Panc1 (cell line): Measurements from ENCODE around the gene USP6NL. TPM values are rescaled to one million over a fixed set of nuclear protein-coding genes. Genes with fewer than 3 reads are reported as not detected.

Source experiments
- ATAC-seq: fragments of 200-7000 bp; cut with Tn5 transposase; 2 replicates; pipeline ENCODE4 v1.9.1; 2020; ENCODE audit warnings: mild to moderate bottlenecking, moderate library complexity
- BruUV-seq: library from RNA; stranded (reverse); fragments of 400-500 nt; replicated peaks from 2 replicates; lab custom pipeline; 2021; lab: Mats Ljungman, UMichigan
- CTCF ChIA-PET: fragments of 300-600 bp; sonication (Branson Sonifier 250); formaldehyde crosslinking; loops from one replicate; lab custom pipeline; 2022; ENCODE audit warnings: antibody characterized with exemption; lab: Charles Lee
- POLR2A ChIA-PET: fragments of 300-600 bp; sonication (Branson Sonifier 250); formaldehyde crosslinking; loops from one replicate; lab custom pipeline; 2022; ENCODE audit warnings: antibody characterized with exemption; lab: Charles Lee
- DNase-seq: peaks from one replicate; pipeline ENCODE4 v3.0.0-alpha.2; 2010; ENCODE audit warnings: low read depth, low spot score
- H3K27ac ChIP-seq: 2 replicates; pipeline ENCODE4 v1.5.1; 2011; ENCODE audit warnings: mild to moderate bottlenecking, low read length, inconsistent platforms
- H3K27me3 ChIP-seq: fragments of 200-500 bp; sonication (Bioruptor generic); 2 replicates; pipeline ENCODE4 v1.6.0; 2014; ENCODE audit warnings: low read length, inconsistent platforms; ENCODE audit not compliant: control insufficient read depth, insufficient read depth
- H3K36me3 ChIP-seq: fragments of 200-500 bp; sonication (Bioruptor generic); 2 replicates; pipeline ENCODE4 v1.5.1; 2014; ENCODE audit warnings: inconsistent platforms, mild to moderate bottlenecking, low read length, moderate library complexity; ENCODE audit not compliant: control insufficient read depth, insufficient read depth
- H3K4me1 ChIP-seq: 2 replicates; pipeline ENCODE4 v1.5.1; 2011; ENCODE audit warnings: inconsistent platforms, mild to moderate bottlenecking, low read length, moderate library complexity; ENCODE audit not compliant: control insufficient read depth, insufficient read depth
- H3K4me3 ChIP-seq, 2 experiments: 2 replicates each; pipeline ENCODE4 v1.5.1; 2011 to 2012; ENCODE audit warnings: low read depth in 2 of 2, low read length in 2 of 2, mild to moderate bottlenecking in 2 of 2, inconsistent platforms in 1 of 2, moderate library complexity in 1 of 2
- H3K9me3 ChIP-seq: fragments of 200-500 bp; sonication (Bioruptor generic); 2 replicates; pipeline ENCODE4 v1.5.1; 2014; ENCODE audit warnings: low read depth, mild to moderate bottlenecking, inconsistent platforms, low read length, moderate library complexity; ENCODE audit not compliant: control insufficient read depth, insufficient read depth
- CTCF ChIP-seq: fragments of 450-650 bp; IDR thresholded peaks from 2 replicates; pipeline ENCODE4 v1.5.1; 2017; ENCODE audit warnings: mild to moderate bottlenecking
- POLR2AphosphoS5 ChIP-seq: IDR thresholded peaks from 2 replicates; pipeline ENCODE4 v1.6.1; 2012; ENCODE audit warnings: mild to moderate bottlenecking, low read depth, low read length, moderate library complexity
- REST ChIP-seq, 2 experiments: IDR thresholded peaks; 2 replicates each; pipeline ENCODE4 v1.6.1; 2011 to 2012; ENCODE audit warnings: low read depth in 2 of 2, control low read depth in 1 of 2, low read length in 1 of 2, mild to moderate bottlenecking in 1 of 2, moderate library complexity in 1 of 2; ENCODE audit not compliant: insufficient read depth in 1 of 2
- SIN3A ChIP-seq: IDR thresholded peaks from 2 replicates; pipeline ENCODE4 v1.6.1; 2012; ENCODE audit warnings: low read depth, mild to moderate bottlenecking, low read length, moderate library complexity, borderline replicate concordance; ENCODE audit not compliant: insufficient read depth
- TCF7L2 ChIP-seq: IDR thresholded peaks from 2 replicates; pipeline ENCODE4 v1.6.1; 2011; ENCODE audit warnings: mild to moderate bottlenecking, low read depth, low read length, inconsistent platforms
- in situ Hi-C: cut with HindIII; loops from 2 replicates; pipeline ENCODE4 v1.10.0; 2016; ENCODE audit warnings: low sequenced_read_pairs, low pct_unique_long_range_greater_than_20kb
- intact Hi-C: fragments of 100-400 bp; cut with micrococcal nuclease; formaldehyde crosslinking; loops from one replicate; pipeline ENCODE4 v1.10.0; 2022; ENCODE audit not compliant: unreplicated experiment
- total RNA-seq: library from RNA; stranded (reverse); gene quantifications from one replicate; pipeline ENCODE4 v1.2.1, GENCODE V29; 2021; ENCODE audit not compliant: unreplicated experiment

USP6NL gene
- total RNA-seq, 1 experiment from 2014 or later = 13.9 TPM

GRCh38 chr10:11406746-11407145, 204.7 kb downstream of the USP6NL start:
- POLR2A ChIA-PET = no interaction called here
- TF ChIP-seq SIN3A (no peak), POLR2AphosphoS5 (no peak), TCF7L2 (no peak), CTCF (no peak), REST (IDR thresholded peaks at IDR 0.05; ENCODE audit: insufficient read depth in 1 of 2, low read depth in 2 of 2, low read length in 1 of 2) (no peak)
- CTCF ChIA-PET = no interaction called here
- no TSS peak for BruUV-seq
- in situ Hi-C loops = no loop called here
- Histone ChIP-seq H3K27me3 (no peaks in the 10 kb centered on the region), H3K36me3 (no peaks in the 10 kb centered on the region), H3K9me3 (no peaks in the 10 kb centered on the region), H3K27ac (no peak overlapping the region), H3K4me3 (no peak overlapping the region), H3K4me1 (no peaks in the 10 kb centered on the region)
- no peak for DNase-seq
- no peak for ATAC-seq
- intact Hi-C loops = no loop called here

GRCh38 chr10:11404901-11405300, 206.5 kb downstream of the USP6NL start:
- TF ChIP-seq REST (IDR thresholded peaks at IDR 0.05; ENCODE audit: insufficient read depth in 1 of 2, low read depth in 2 of 2, low read length in 1 of 2) (no peak), SIN3A (no peak), TCF7L2 (no peak), CTCF (no peak), POLR2AphosphoS5 (no peak)
- no peaks in the 10 kb centered on the region for H3K9me3 ChIP-seq
- ChIA-PET POLR2A (no interaction called here), CTCF (no interaction called here)
- in situ Hi-C loops = no loop called here
- no peaks in the 10 kb centered on the region for H3K4me1 ChIP-seq
- no peaks in the 10 kb centered on the region for H3K36me3 ChIP-seq
- no TSS peak for BruUV-seq
- no peak overlapping the region for H3K27ac ChIP-seq
- intact Hi-C loops = no loop called here
- no peak overlapping the region for H3K4me3 ChIP-seq
- DNase-seq (no peak), ATAC-seq (no peak)
- no peaks in the 10 kb centered on the region for H3K27me3 ChIP-seq

Other genes starting within 250 kb of the USP6NL start
- 5.8 TPM for gene ECHDC3, start 130.7 kb upstream of the USP6NL start, total RNA-seq
- gene PROSER2, start 211.7 kb upstream of the USP6NL start, total RNA-seq = 4.1 TPM